ENCODE results near the gene ATP5PO.
A peak's percentile ranks its signal among the peaks of the same experiment; 100 is the strongest.

The ATP5PO gene, protein sequence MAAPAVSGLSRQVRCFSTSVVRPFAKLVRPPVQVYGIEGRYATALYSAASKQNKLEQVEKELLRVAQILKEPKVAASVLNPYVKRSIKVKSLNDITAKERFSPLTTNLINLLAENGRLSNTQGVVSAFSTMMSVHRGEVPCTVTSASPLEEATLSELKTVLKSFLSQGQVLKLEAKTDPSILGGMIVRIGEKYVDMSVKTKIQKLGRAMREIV

DNA sequence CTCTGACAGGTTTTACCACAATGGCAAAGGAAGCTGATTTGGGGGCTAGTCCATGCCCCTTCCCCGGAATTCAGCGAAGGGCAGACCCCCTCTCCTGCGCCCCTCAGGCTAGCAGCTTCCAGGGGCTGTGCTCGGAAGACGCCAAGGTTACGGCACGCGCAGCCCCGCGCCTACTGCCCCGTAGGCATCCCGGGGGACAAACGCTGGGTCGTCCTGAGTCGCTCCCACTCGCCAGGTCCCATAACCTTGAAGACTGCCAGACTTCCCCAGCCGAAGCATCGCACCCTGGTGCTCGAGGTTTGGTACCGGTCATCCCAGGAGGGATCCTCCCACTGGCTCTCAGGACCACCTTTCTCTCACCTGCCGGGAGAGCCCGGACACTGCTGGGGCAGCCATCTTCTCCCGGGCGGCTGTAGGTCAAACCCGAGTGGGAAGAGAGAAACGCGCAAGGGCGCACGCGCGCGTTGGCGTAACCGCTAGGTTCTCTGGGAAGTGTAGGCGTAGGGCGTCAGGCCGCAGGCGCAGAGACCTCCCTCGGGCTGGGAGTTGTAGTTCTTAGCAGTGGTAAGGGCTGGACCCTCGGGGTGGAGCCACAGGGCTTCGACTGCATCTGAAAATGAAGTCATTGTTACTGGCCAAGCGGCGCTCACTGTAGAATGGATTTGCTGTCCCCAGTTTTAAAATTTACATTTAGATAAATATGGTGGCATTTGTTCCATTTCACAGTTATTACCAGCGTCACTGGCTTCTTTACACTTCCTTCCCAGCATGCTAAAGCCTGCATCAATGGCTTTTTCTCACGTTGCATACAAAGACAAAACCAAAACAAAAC lies at the start of gene ATP5PO:
Gene ATP5PO (minus strand): TSS at position 437 of the 832 bp plus-strand sequence. CDS start 41 bp downstream, at position 396.
- DNase-seq, result peak; percentile 97

DNA sequence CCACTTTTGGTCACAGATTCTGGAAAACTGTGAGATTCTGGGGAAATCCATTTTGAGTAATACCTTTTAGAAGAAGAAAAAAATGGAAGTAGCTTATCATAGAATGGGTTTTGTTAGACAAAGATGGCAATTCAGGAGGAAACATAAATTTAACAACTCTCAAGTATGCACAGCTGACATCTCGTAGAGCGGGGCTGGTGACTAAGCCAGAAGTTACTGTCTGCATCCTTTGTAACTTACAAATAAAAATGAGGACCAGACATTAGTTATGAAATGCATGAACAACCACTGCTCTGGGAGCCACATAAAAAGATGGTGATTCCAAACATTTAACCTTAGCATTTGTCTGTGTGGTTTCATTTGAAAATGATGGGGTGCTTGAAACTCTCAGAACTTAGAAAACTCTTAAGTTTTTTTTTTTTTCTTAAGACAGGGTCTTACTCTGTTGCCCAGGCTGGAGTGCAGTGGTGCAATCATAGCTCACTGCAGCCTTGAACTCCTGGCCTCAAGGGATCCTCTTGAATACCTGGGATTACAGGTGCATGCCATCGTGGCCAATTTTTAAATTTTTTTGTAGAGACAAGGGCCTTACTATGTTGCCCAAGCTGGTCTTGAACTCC lies 49.2 kb upstream of the ATP5PO start:
- peak; percentile 81 for DNase-seq

DNA sequence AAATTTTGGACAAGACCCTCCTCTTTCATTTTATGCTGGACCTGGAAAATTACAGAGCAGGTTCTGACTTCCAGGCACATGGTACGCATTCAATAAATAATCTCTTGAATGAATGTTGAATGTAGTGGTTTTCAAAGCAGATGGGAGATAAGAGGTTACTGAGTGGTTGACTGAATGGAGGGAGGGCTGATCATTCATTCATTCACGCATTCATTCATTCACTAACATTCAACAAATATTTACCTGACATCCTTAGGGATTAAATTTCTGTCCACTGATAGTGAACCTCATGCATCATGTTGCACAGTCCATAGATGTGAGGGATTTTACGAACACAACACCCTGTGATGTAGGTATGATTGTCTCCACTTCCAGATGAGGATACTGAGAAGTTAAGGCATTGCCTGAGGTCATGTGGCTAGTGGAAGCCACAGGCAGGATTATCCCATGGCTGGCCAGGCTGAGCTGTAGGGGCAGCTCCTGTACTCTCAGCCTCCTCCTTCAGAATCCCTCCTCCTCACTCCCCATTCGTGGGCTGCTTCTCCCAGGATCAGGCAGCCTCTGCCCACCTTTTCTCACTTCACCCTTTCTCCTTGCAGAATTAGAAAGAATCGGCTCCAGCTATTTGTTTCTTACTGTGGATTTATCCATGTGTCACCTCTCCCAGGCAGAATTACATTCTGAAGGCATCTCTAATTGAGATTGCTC lies 48.4 kb upstream of the ATP5PO start:
- no peak for DNase-seq

DNA sequence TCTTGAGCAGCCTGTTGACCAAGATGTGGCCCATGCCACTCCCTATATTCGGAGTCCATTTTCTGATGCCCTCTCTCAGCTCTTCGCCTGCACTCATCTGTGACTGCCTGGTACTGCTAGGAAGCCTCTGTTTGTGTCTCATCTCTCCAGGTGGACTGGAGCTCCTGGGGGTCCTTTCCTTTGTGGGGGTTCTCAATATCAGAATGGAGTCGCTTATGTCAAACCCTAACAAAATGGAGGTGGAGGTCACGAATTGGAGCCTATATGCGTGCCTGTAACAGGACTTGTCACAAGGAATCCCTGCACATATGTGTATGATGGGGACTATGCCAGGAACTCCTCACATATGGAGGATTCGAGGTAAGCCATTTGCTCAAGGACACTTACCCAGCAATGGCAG lies 46.7 kb upstream of the ATP5PO start:
- DNase-seq, result no peak

DNA sequence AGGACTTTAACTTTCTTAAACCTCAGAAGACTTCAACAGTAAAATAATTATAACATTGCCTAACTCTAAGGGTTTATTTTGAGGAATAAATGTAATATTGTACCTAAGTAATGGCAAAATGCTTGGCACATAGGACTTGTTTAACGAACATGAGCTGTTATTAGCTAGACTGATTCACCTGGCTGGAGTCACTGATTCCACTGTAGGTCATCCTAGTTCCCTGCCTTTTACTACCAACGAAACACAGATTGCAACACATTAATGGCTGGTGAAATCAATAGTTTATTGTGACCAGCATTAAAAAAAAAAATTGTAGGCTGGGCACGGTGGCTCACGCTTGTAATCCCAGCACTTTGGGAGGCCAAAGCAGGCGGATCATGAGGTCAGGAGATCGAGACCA lies 45.5 kb upstream of the ATP5PO start:
- DNase-seq, result no peak

DNA sequence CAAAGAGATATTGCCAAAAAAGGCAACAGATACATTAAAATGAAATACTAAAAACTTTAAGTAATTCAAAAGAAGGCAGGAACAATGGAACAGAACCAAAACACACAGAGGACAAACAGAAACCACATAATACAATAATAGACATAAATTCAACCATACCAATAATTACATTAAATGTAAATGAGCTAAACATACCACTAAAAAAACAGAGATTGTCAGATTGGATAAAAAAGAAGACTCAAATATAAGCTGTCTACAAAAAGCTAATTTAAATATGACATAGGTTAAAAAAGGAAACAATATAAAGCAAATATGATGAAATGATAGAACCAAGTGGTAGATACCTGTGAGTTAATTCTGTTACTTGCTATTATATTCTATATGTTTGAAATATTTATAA lies 44.1 kb upstream of the ATP5PO start:
- no peak for DNase-seq

DNA sequence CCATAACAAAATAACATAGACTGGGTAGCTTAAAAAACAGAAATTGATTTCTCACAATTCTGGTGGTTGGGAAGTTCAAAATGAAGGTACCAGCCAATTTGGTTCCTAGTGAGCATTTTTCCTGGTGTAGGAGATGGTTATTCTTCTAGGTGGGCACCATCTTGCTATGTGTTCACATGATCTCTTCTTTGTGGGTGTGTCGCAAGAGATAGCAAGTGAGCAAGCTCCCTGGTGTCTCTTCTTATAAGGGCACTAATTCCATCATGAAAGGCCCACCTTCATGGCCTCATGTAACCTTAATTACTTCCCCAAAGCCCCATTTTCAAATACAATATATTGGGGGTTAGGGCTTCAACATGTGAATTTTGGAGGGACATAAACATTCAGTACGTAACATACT lies 38.8 kb upstream of the ATP5PO start:
- no peak for DNase-seq

DNA sequence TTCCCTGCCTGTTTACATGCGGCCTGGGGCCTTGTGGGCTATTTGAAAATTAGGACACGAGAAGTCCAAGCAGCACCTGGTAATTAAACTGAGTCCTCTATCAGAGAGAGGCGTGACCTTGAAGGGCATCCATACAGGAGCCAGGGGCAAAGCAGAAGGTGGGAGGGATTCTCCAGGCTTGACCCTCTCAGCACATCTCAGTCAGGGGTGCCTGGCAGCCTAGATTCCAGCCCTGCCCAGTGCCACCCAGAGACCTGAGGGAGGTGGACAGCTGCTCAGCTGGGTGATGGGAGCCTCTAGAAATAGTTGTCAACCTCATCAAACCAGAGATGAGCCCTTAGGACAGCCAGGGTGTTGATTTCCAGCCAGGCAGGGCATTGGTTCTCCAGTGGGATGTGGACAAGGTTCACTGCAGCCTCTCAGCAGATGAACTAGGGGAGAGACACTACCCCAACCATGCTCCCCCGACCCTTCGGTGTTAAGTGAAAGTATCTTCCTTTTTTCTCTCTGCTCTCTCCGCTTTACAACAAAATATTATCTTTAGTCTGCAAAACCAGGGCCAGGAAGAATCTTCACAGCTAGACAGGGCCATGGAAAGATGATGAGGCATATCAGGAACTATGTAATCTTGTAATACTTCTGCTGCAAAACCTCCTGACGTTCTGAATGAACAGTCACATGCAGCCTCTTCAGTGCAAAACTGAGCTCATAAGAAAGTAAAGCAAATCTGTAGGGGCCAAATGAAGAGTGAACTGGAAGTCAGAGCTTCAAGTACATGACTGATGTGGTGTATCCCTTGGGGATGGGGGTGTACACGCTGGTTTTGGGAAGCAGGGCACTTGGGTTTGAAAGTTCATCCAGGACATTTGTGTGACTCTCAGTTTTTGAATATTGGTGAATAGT lies 35.9 kb upstream of the ATP5PO start:
- peak; percentile 33 for DNase-seq

DNA sequence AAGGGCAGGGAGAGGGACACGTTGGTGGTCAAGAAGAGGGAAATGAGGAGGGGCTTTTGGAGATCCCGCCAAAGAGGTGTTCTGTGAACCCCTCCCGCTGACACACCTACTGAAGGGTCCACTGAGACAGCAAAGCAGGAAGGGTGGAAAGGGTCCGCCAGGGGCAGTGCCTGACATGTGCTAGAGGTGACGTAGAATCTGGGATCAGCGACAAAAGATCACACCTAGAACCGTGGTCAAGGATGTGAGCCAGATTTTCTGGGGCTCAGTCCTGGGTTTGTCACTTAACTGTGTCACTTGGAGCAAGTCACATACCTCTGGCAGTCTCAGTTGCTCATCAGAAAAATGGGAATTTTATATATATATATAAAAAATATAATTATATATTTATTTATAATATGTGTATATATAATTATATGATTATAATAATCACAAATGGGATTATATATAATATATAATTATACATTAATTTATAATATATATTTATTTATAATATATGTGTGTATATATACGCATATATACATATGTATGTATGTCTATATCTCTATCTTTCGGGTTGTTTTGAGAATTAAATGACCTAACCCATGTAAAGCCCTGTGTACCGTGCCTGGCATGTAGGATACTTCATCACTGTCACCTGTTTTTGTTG lies 35.0 kb upstream of the ATP5PO start:
- DNase-seq, result no peak

DNA sequence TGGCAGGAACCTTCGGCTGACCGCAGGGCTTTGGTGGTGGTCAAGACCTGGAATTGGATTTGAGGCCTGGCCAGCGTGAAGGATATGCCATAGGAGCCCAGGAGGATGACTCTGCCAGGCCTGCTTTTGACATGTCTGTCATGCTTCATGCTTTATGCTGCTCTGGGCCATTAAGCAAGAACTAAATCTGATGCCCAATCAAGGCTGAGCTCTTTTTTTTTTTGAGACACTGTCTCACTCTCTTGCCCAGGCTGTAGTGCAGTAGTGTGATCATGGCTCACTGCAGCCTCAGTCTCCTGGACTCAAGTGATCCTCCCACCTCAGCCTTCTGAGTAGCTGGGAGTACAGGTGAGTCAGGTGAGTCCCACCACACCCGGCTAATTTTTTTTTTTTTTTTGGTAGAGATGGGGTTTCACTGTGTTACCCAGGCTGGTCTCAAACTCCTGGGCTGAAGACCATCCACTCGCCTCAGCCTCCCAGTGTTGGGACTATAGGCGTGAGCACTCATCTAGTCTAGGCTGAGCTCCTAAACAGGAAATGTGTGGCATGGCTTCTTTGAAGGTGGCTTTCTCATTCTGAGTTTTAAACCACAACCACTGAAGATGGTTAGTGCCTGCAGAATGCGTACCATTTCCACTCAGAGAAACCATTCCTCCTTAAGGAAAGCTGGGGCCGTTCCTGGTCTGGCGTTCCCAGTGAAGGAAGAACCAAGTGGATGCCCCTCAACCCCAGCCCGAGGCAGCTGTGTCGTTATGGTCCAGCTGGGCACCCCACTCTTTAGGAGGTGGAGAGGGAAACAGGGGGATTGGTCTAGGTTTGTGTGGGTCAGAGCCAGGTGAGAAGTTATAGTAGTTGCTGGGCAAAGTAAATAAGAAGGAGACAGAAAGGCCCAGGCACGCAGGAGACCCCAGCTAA lies 34.2 kb upstream of the ATP5PO start:
- no peak for DNase-seq

DNA sequence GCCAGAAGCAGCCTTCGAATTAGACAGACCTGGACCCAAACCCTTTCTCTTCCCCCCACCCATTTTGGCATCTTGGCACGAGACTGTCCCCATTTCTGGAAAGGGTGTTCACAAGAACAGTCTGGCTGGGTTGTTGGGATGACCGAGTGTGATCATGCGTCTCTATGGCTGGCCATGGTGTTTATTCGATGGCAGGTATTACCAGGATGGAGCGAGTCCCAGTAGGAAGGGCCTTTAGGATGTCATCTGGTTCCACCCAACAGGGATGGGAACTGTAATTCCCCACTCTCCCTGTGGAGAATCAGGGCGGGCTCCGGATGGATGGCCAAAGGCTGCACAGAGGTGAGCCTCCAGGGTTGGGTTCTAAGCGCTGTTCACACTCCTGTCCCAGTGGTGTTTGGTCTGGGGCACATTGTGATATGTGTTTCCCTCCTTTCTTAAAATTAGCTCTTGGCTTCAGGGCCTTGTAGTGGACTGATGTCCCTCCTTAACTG lies 33.4 kb upstream of the ATP5PO start:
- no peak for DNase-seq

DNA sequence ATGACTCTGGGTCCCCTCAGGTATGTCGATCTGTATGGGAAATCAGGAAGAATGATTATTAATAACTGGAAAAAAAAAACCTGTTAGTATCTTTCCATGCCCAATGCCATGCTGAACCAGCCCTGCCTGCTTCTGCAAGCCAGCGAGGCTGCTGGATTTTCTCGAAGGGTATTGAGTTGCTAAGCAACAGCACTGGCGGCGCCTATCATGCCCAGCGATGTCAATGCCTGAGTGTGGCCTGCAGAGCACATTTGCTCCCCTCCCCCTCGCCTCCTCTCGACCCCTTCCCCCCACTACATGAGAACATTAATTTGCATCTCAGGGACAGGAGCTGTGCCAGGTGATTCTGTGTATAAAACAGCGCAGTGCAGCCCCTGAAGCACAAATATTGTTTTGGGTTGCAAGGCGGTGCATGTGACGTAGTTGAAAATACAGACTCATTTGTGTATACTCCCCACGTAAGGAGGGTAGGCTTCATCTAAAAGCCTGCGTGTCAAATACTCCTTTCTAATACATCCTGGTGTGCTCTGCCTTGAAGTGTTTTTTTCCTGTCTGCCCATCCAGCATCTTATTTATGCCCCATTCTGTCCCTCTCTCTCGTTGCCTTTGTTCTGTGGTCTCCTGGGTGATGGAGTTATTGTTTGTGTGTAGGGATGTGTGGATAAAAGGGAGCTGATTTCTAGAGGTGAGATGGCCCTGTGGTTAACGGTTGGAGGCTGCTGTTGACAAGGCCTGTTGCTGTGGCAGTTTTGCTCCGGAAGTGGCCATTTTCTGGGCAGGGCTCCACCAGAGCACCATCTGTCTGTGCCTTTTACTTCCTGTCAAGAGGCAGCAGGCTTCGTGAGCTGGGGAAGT lies 32.7 kb upstream of the ATP5PO start:
- peak; percentile 42 for DNase-seq

DNA sequence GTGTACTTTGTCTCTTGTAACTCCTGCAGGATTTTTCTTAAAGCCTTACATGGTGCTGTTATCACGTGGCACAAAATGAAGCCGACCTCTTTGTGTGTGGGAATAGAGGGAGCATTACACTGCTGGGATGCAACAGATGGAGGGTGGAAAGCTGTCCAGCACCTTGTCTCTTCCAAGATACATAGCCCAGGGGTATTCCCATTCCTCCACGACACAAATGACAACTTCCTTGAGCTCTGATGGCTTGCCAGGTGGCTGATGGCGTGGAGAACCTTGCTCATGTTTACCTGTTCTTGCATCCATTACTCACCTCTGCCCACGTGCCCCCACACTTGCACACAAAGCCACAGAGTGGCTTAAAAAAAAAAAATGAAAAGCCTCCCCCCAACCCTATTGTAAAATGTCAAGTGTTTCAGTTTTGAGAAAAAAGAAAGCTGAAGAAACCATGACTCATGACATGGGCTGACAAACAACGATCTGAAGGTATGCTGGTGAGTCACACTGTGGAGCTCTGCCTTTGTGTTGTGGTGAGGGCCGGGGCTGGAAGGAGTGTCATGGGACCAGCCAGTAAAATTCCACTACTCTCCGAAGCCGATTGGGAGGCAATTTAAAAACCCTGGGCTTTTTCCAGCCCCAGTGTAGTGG lies 32.0 kb upstream of the ATP5PO start:
- peak; percentile 98 for DNase-seq

DNA sequence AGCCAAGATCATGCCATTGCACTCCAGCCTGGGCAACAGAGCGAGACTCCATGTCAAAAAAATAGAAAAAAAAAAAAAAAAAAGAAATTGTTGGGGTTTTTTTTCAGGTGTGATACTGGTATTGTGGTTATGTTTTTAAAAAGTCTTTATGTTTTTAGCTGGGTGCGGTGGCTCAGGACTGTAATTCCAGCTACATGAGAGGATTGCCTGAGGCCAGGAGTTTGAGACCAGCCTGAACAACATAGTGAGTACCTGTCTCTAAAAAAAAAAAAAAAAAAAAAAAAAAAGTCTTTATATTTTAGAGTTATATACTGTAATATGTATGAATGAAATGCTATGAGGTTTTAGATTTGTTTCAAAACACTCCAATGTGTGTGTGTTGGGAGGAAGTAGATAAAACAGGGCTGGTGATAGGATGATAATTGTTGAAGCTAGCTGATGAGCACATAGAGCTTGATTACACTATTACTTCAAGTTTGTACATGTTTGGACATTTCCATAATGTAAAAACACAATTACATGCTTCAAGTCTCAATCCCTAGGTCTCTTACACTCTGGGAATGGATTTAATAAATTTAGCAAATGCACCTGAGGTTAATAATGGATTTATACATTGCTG lies 30.2 kb upstream of the ATP5PO start:
- no peak for DNase-seq

DNA sequence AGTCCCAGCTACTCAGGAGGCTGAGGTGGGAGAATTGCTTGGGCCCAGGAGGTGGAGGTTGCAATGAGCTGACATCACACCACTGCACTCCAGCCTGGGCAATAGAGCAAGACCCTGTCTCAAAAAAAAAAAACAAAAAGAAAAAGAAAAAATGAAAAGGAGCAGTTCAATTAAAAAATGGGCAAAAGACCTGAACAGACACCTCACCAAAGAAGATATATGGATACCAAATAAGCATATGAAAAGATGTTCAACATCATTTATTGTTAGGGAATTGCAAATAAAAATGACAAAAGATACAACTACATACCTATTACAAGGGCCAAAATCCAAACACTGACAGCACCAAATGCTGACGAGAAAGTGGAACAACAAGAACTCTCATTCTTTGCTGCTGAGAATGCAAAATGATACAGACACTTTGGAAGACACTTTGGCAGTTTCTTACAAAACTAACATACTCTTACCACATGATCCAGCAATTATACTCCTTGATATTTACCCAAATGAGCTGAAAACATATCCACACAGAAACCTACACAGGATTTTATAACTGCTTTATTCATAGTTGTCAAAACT lies 28.7 kb upstream of the ATP5PO start:
- no peak for DNase-seq

DNA sequence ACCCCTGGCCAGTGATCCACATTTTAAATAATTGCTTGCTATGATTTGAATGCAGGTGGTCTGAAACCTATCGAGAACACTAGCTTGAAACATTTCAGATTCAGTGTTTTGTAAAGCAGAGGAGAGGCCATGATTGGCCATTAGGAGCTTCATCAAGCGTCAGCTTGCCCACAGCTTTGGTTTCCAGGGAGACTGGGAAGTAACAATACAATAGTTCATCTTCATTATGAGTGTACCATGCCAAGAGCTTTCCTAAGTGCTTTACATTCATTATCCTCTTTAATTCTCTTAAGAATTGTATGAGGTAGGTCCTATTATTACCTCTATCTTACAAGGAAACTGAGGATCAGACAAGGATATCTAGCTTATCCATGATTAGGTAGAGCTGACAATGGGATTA lies 27.7 kb upstream of the ATP5PO start:
- no peak for DNase-seq

DNA sequence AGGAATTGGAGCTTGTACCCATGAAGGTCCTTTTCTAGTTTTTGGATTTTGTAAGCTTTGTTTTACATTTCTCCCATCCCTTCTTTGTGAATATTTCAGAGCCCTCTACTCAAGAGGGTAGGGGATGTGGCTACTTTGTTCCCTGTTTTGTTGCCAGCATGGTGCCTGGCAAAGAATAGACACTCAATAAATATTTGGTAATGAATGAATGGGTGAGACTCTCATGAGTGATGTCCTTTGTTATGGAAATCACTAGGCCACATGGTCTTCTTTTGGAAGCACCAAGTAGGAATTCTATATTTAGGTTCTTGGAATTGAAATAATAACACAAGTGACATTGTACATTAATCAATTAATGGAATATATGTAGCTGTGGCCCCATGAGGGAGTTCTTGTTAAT lies 26.8 kb upstream of the ATP5PO start:
- no peak for DNase-seq

DNA sequence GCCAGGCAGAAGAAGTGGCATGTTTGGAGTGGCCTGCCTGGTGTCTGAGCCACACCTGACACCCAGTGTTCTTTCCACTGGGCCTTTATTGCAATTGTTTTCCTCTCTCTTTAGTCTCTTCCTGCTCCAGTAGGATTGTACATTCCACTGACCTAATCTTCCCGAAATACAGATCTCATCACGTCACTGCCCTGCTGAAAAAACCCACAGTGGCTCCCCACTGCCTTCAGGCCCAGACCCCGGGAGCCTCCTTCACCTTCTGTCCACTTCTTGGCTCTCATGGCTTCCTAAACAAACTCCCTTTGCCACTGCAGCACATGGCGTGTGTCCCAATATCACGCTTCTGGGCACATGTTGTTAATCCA lies 25.3 kb upstream of the ATP5PO start:
- DNase-seq, result peak; percentile 35
